Activated B cell treated with CpG ODN at 0.5 μM for 24 hours (primary cell): ENCODE measurements around the gene NIPSNAP3A. TPM values are rescaled to one million over a fixed set of nuclear protein-coding genes. Genes with fewer than 3 reads are reported as not detected.

Source experiments
- ATAC-seq: fragments of 200-7000 bp; cut with Tn5 transposase; one replicate; pipeline ENCODE4 v1.10.0; 2021; ENCODE audit warnings: low read depth, mild to moderate bottlenecking, moderate library complexity
- CTCF ChIA-PET: fragments of 350-600 bp; sonication (Branson Sonifier 250); formaldehyde crosslinking; loops from one replicate; lab custom pipeline; 2021; ENCODE audit warnings: antibody characterized with exemption; lab: Charles Lee
- POLR2A ChIA-PET: fragments of 350-600 bp; sonication (Branson Sonifier 250); formaldehyde crosslinking; loops from one replicate; lab custom pipeline; 2021; ENCODE audit warnings: antibody characterized with exemption; lab: Charles Lee
- DNase-seq: peaks from one replicate; pipeline ENCODE4 v3.0.0; 2022
- H3K27ac Mint-ChIP-seq: one replicate; pipeline ENCODE4 v1.8.0; 2020; ENCODE audit warnings: mixed read lengths
- H3K27me3 Mint-ChIP-seq: one replicate; pipeline ENCODE4 v1.8.0; 2021; ENCODE audit warnings: mixed read lengths
- H3K36me3 Mint-ChIP-seq: one replicate; pipeline ENCODE4 v1.8.0; 2021; ENCODE audit warnings: low read depth, mixed read lengths
- H3K4me1 Mint-ChIP-seq: one replicate; pipeline ENCODE4 v1.8.0; 2021; ENCODE audit warnings: mixed read lengths
- H3K4me3 Mint-ChIP-seq: one replicate; pipeline ENCODE4 v1.8.0; 2020; ENCODE audit warnings: mild to moderate bottlenecking, mixed read lengths
- H3K9me3 Mint-ChIP-seq: one replicate; pipeline ENCODE4 v1.8.0; 2020; ENCODE audit warnings: mixed read lengths
- CTCF ChIP-seq: fragments of 200-600 bp; IDR thresholded peaks from one replicate; pipeline ENCODE4 v1.8.0; 2022; ENCODE audit warnings: antibody characterized with exemption, mild to moderate bottlenecking
- intact Hi-C: fragments of 100-400 bp; cut with micrococcal nuclease; formaldehyde crosslinking; loops from one replicate; pipeline ENCODE4 v1.15.1; 2024
- total RNA-seq: library from RNA; stranded (reverse); gene quantifications from 2 replicates; pipeline ENCODE4 v1.2.3, GENCODE V29; 2022

NIPSNAP3A gene
- total RNA-seq, 1 donor from 2014 or later, result 21.9 TPM

GRCh38 chr9:104805441-104805840 is 58.0 kb downstream of the NIPSNAP3A start:
- CTCF ChIA-PET, result no interaction called here
- H3K36me3 Mint-ChIP-seq, result peaks cover 78% of the 10 kb centered on the region
- intact Hi-C loops, result no loop called here
- no peak for ATAC-seq
- no peaks in the 10 kb centered on the region for H3K9me3 Mint-ChIP-seq
- no peak for DNase-seq
- H3K27me3 Mint-ChIP-seq, result no peaks in the 10 kb centered on the region
- H3K4me1 Mint-ChIP-seq, result no peaks in the 10 kb centered on the region
- POLR2A ChIA-PET, result interaction anchor here (0.7 kb wide), 1 partner anchor 195 kb away, joined by 4 read pairs; no protein-coding TSS in a partner anchor
- H3K4me3 Mint-ChIP-seq, result no peak overlapping the region
- no peak overlapping the region for H3K27ac Mint-ChIP-seq
- TF ChIP-seq CTCF, result no peak

- H3K36me3 Mint-ChIP-seq, result peaks cover 82% of the 10 kb centered on the region
- H3K27me3 Mint-ChIP-seq, result no peaks in the 10 kb centered on the region
- H3K9me3 Mint-ChIP-seq, result no peaks in the 10 kb centered on the region
- no peak overlapping the region for H3K4me3 Mint-ChIP-seq
- intact Hi-C loops, result no loop called here
- TF ChIP-seq CTCF, result no peak
- ChIA-PET POLR2A (no interaction called here), CTCF (no interaction called here)
- H3K4me1 Mint-ChIP-seq, result no peaks in the 10 kb centered on the region
- ATAC-seq (no peak), DNase-seq (no peak)
- H3K27ac Mint-ChIP-seq, result no peak overlapping the region
Observed at GRCh38 chr9:104808035-104808614, 60.6 kb downstream of the NIPSNAP3A start.

Other genes starting within 250 kb of the NIPSNAP3A start
- gene OR13F1, start 243.4 kb upstream of the NIPSNAP3A start, total RNA-seq, result not detected in 2 replicates
- not detected in 2 replicates for gene OR13C4, start 220.5 kb upstream of the NIPSNAP3A start, total RNA-seq
- gene OR13C3, start 210.8 kb upstream of the NIPSNAP3A start, total RNA-seq, result not detected in 2 replicates
- not detected in 2 replicates for gene OR13C8, start 178.5 kb upstream of the NIPSNAP3A start, total RNA-seq
- not detected in 2 replicates for gene OR13C5, start 148.3 kb upstream of the NIPSNAP3A start, total RNA-seq
- not detected in 2 replicates for gene OR13C2, start 142.1 kb upstream of the NIPSNAP3A start, total RNA-seq
- not detected in 2 replicates for gene OR13C9, start 129.5 kb upstream of the NIPSNAP3A start, total RNA-seq
- gene OR13D1, start 53.2 kb upstream of the NIPSNAP3A start, total RNA-seq, result not detected in 2 replicates
- 15.3 and 17.4 TPM in 2 replicates for gene NIPSNAP3B, start 16.4 kb downstream of the NIPSNAP3A start, total RNA-seq
- gene ABCA1, start 180.5 kb downstream of the NIPSNAP3A start, total RNA-seq, result 1.7 and 2.3 TPM in 2 replicates